ENCODE measurements around the gene DHRS1.

Gene DHRS1

GRCh38 chr14:24280797-24281460 is 18.7 kb downstream of the DHRS1 start:
- DNase-seq = no peak

GRCh38 chr14:24279301-24280186 is 20.0 kb downstream of the DHRS1 start:
- peak; percentile 63 for DNase-seq

- DNase-seq = no peak
These were observed 21.2 kb downstream of the DHRS1 start for GRCh38 chr14:24278424-24278823.

GRCh38 chr14:24277606-24278321 is 21.8 kb downstream of the DHRS1 start:
- DNase-seq = peak; percentile 51

- DNase-seq = no peak
These were observed 22.5 kb downstream of the DHRS1 start for GRCh38 chr14:24277071-24277470.

- peak; percentile 63 for DNase-seq
These were observed 25.5 kb downstream of the DHRS1 start for GRCh38 chr14:24274101-24274543.

GRCh38 chr14:24273422-24273998 is 26.1 kb downstream of the DHRS1 start:
- no peak for DNase-seq

- DNase-seq = no peak
These were observed 27.1 kb downstream of the DHRS1 start for GRCh38 chr14:24272467-24272866.

GRCh38 chr14:24271834-24272263 is 27.7 kb downstream of the DHRS1 start:
- DNase-seq = no peak

GRCh38 chr14:24271134-24271833 is 28.3 kb downstream of the DHRS1 start, which contains the start of gene RABGGTA:
RABGGTA (minus strand) TSS chr14:24271597; CDS start chr14:24271115, 482 bp downstream.
- DNase-seq = peak; percentile 90

- DNase-seq = no peak
These were observed 28.9 kb downstream of the DHRS1 start for GRCh38 chr14:24270537-24271133.

GRCh38 chr14:24269910-24270536 is 29.6 kb downstream of the DHRS1 start:
- DNase-seq = no peak

GRCh38 chr14:24269368-24269767 is 30.2 kb downstream of the DHRS1 start:
- no peak for DNase-seq

GRCh38 chr14:24268225-24268624 is 31.4 kb downstream of the DHRS1 start:
- no peak for DNase-seq

- DNase-seq = no peak
These were observed 32.1 kb downstream of the DHRS1 start for GRCh38 chr14:24267516-24267915.

GRCh38 chr14:24266344-24267244 is 33.0 kb downstream of the DHRS1 start:
- DNase-seq = no peak

GRCh38 chr14:24264298-24264697 is 35.3 kb downstream of the DHRS1 start:
- no peak for DNase-seq

GRCh38 chr14:24263848-24264247 is 35.7 kb downstream of the DHRS1 start:
- no peak for DNase-seq

- no peak for DNase-seq
These were observed 36.5 kb downstream of the DHRS1 start, which contains the start of gene TGM1 for GRCh38 chr14:24262821-24263733. TGM1 (minus strand) TSS chr14:24263177; CDS start chr14:24262352, 825 bp downstream.
